ENCODE results near the gene ARPC2. TPM values are rescaled to one million over a fixed set of nuclear protein-coding genes. Genes with fewer than 3 reads are reported as not detected.

Gene ARPC2
- total and polyA plus RNA-seq, 2 of the 13 experiments (the other 11 are each of a cell fraction or from before 2014, with no cell fraction given), result 168 to 303 TPM

- no peak for TF ChIP-seq DDIT3 (CRISPR knock-in tag; IDR thresholded peaks at IDR 0.05)
- TF ChIP-seq NRL (CRISPR knock-in tag; IDR thresholded peaks at IDR 0.05; ENCODE audit: borderline replicate concordance), result peak; percentile 81
- peak; percentile 45; the same call in 1 of the 2 replicates for TF ChIP-seq MXD4 (CRISPR knock-in tag; IDR thresholded peaks at IDR 0.05)
- no peak for TF ChIP-seq EED (CRISPR knock-in tag; IDR thresholded peaks at IDR 0.05)
- TF ChIP-seq ZNF207 (IDR thresholded peaks at IDR 0.05; ENCODE audit: borderline replicate concordance), result no peak
- peak; percentile 67 for TF ChIP-seq PRDM15 (CRISPR knock-in tag; IDR thresholded peaks at IDR 0.05)
- TF ChIP-seq DR1 (CRISPR knock-in tag; IDR thresholded peaks at IDR 0.05), result peak; percentile 48
- 0 out of 2 replicates have a peak, but pooled peaks have one; percentile 66 for TF ChIP-seq ZFP62 (CRISPR knock-in tag; IDR thresholded peaks at IDR 0.05)
- TF ChIP-seq ZBED4 (CRISPR knock-in tag; IDR thresholded peaks at IDR 0.05; ENCODE audit: borderline replicate concordance), result peak; percentile 72; the same call in 1 of the 2 replicates
- TF ChIP-seq ARID4A (CRISPR knock-in tag; IDR thresholded peaks at IDR 0.05; ENCODE audit: borderline replicate concordance), result peak; percentile 95
- no peak for TF ChIP-seq ZNF337 (CRISPR knock-in tag; IDR thresholded peaks at IDR 0.05; ENCODE audit: borderline replicate concordance, low read depth)
- peak; percentile 76 for TF ChIP-seq SMAD3 (CRISPR knock-in tag; IDR thresholded peaks at IDR 0.05)
- no peak for TF ChIP-seq CCDC6 (CRISPR knock-in tag; IDR thresholded peaks at IDR 0.05)
- no peak for TF ChIP-seq FOXC1 (CRISPR knock-in tag; IDR thresholded peaks at IDR 0.05; ENCODE audit: borderline replicate concordance)
- peak; percentile 92; the same call in 1 of the 2 replicates for TF ChIP-seq ZNF552 (CRISPR knock-in tag; IDR thresholded peaks at IDR 0.05; ENCODE audit: borderline replicate concordance)
Observed at GRCh38 chr2:218269900-218270720, 53.1 kb downstream of the ARPC2 start, which contains the start of the genes AAMP and PNKD (continued).
